ENCODE measurements around the gene UPK3A.

UPK3A gene

DNA sequence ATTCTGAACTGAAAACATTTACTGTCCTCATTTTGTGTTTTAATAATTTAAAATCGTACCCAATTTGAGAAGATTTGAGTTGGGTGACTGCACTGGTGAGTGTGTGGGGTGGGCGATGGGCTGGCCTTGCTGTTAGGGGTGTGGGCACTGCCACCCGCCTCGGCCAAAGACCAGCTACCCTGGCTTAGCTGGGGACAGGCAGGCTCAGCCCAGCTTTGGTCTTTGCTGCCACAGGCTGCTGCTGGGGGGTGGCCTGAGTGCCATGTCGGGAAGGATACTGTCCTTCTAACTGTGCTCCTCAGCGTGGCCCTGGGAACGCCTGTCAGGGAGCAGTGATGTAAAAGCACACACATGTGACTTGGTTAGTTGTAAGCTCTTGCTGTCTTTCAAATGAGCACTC, 47.3 kb downstream of the UPK3A start:
- no peak for DNase-seq

GRCh38 chr22:45334068-45334467, 49.3 kb downstream of the UPK3A start:
- DNase-seq: no peak

- no peak for DNase-seq
Measured at GRCh38 chr22:45334528-45334927, 49.8 kb downstream of the UPK3A start.

DNA sequence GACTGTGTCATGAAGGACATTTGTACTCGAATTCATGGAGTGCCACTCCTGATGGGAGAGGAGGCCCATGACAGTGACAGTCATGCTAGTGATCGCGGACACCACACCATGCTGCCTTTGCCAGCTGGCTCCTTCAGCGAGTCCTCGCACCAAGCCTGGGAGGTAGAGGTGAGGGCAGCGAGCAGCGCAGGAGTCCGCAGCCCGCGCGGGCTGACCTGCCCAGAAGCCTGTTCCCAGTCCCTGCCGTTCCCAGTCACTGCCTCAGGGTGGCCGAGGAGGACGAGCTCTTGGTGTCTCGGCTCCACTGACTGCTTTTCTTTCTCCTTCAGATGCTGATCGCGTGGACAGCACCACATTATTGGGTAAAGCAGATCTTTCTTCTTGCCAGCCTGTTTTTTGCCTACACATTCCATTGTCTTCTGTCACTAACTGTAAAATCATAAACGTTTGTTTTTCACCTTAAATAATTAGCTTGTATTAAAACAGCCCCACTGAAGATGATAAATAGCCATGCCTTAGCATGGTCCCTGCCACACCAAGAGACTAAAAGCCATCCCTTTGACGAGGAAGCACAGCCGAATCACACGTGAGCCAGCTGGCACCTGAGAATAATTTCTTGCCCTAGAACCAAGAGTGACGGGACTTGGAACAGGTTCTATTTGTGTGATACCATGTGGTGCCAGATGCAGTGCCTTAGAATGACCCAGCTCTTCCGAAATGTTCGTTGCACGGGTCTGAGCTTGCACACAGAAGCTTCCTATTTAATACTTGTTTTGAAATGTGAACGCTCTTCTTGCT, 50.5 kb downstream of the UPK3A start:
- DNase-seq: no peak

- no peak for DNase-seq
Measured at GRCh38 chr22:45335854-45336522, 51.2 kb downstream of the UPK3A start.

DNA sequence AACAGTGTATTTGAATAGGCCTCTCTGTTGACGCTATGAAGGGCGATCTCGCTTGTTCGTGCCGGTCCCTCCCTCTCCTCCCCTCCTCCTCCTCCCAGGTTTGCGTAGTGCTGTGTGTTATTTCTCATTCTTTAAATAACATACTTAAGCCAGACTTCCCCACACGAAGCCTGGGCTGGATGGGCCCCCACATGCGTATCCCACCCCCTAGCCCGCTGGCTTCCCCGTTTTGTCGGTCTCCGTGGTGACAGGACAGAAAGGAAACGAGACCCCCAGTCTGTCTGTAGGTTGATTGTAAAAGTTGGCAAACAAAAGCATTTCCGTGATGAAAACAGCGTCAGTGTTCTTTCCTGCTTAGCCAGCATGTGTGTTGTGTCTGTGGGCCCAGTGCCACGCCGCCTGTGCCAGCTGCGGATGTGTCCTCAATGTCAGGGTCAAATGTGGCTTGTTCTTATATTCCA, 52.3 kb downstream of the UPK3A start:
- no peak for DNase-seq

DNA sequence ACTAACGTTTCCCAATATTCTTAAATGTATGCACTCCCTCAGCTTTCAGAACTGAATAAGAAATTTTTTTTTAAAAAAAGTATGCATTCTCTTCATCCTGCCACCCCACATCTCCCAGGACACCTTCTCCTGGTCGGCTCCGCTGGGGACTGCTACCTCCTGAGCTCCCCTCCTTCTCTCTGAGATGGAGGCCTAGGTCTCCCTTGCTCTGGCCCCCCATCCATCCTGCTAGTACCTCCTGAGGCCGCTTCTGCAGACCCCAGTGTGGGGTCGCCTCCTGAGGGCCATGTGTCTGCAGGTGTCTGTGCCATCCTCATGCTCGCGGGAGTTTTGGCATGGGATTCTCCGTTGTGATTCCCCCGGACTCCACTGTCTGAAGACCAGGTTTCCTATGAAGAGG, 52.8 kb downstream of the UPK3A start:
- no peak for DNase-seq

GRCh38 chr22:45338795-45339194, 54.0 kb downstream of the UPK3A start:
- DNase-seq: no peak

- no peak for DNase-seq
Measured at GRCh38 chr22:45340323-45340722, 55.6 kb downstream of the UPK3A start.

GRCh38 chr22:45341498-45341897, 56.7 kb downstream of the UPK3A start:
- no peak for DNase-seq

DNA sequence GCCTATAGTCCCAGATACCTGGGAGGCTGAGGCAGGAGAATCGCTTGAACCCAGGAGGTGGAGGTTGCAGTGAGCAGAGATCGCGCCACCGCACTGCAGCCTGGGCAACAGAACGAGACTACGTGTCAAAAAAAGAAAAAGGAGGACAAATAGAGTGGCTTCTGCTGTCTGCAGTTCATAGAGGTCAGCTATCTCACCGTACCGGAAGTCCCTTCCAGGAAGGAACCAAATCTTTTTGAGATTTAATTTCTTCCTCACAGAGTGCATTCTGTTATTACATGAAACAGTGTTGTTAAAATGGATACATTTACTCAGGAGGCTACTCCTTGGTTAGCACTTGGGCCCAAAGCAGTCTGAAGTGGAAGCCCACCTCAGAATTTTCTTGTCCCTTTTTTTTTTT, 58.4 kb downstream of the UPK3A start:
- DNase-seq: no peak

DNA sequence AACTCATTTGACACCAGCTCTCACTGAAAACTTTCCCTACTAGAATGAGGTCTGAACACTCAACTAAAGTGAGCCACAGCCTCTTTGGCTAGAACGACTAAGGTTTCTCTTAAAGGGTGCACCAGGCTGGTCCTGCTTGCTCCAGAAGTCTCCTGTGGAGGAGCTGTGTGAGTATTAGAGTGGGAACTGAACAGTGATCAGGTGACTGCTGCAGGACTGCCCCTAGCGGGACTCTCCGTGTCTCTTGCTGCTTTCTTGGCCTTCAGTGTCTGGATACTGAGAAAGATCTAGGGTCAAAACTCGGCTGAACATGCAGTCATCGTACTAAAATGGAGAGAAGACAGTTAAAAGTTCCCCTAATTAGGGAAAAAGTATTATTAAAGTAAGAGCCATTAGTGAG, 59.6 kb downstream of the UPK3A start:
- DNase-seq: no peak

Data from activated gamma-delta T cell (primary cell).